Measurements from ENCODE around the gene TIMM17A.

Gene TIMM17A

GRCh38 chr1:201982623-201983379, 27.5 kb downstream of the TIMM17A start, which contains the start of gene RNPEP:
TSS of gene RNPEP (plus strand) at chr1:201982648. CDS start at chr1:201982667, 19 bp downstream.
- peak within 1 kb of the TSS; percentile 85 for H3K4me3 ChIP-seq (ENCODE audit: low read depth, low read length)

GRCh38 chr1:201983380-201983805, 28.1 kb downstream of the TIMM17A start:
- H3K4me3 ChIP-seq (ENCODE audit: low read depth, low read length): peak overlapping the region; percentile 85

GRCh38 chr1:201984446-201984845, 29.1 kb downstream of the TIMM17A start:
- no peak overlapping the region for H3K4me3 ChIP-seq (ENCODE audit: low read depth, low read length)

GRCh38 chr1:201985355-201985754, 30.1 kb downstream of the TIMM17A start:
- H3K4me3 ChIP-seq (ENCODE audit: low read depth, low read length): no peak overlapping the region

GRCh38 chr1:201988601-201989000, 33.3 kb downstream of the TIMM17A start:
- H3K4me3 ChIP-seq (ENCODE audit: low read depth, low read length): no peak overlapping the region

GRCh38 chr1:201989354-201990128, 34.2 kb downstream of the TIMM17A start:
- no peak overlapping the region for H3K4me3 ChIP-seq (ENCODE audit: low read depth, low read length)

GRCh38 chr1:201990427-201990826, 35.1 kb downstream of the TIMM17A start:
- no peak overlapping the region for H3K4me3 ChIP-seq (ENCODE audit: low read depth, low read length)

GRCh38 chr1:201999625-202000238, 44.4 kb downstream of the TIMM17A start:
- H3K4me3 ChIP-seq (ENCODE audit: low read depth, low read length): no peak overlapping the region

GRCh38 chr1:202002507-202002906, 47.2 kb downstream of the TIMM17A start:
- no peak overlapping the region for H3K4me3 ChIP-seq (ENCODE audit: low read depth, low read length)

GRCh38 chr1:202004711-202005110, 49.4 kb downstream of the TIMM17A start:
- H3K4me3 ChIP-seq (ENCODE audit: low read depth, low read length): no peak overlapping the region

GRCh38 chr1:202005958-202006357, 50.7 kb downstream of the TIMM17A start:
- H3K4me3 ChIP-seq (ENCODE audit: low read depth, low read length): no peak overlapping the region

- H3K4me3 ChIP-seq (ENCODE audit: low read depth, low read length): no peak overlapping the region
Measured at GRCh38 chr1:202007304-202007703, 52.0 kb downstream of the TIMM17A start.

- H3K4me3 ChIP-seq (ENCODE audit: low read depth, low read length): peak overlapping the region; percentile 30
Measured at GRCh38 chr1:202007805-202008489, 52.6 kb downstream of the TIMM17A start.

GRCh38 chr1:202009326-202010179, 54.2 kb downstream of the TIMM17A start:
- no peak overlapping the region for H3K4me3 ChIP-seq (ENCODE audit: low read depth, low read length)

- H3K4me3 ChIP-seq (ENCODE audit: low read depth, low read length): peak within 1 kb of the TSS; percentile 58
Measured at GRCh38 chr1:202010180-202011015, 55.1 kb downstream of the TIMM17A start, which contains the start of gene ELF3. TSS of gene ELF3 (plus strand) at chr1:202010587. CDS start at chr1:202011137, 550 bp downstream.

- no peak overlapping the region for H3K4me3 ChIP-seq (ENCODE audit: low read depth, low read length)
Measured at GRCh38 chr1:202011994-202012393, 56.7 kb downstream of the TIMM17A start.

- H3K4me3 ChIP-seq (ENCODE audit: low read depth, low read length): no peak overlapping the region
Measured at GRCh38 chr1:202012544-202013478, 57.5 kb downstream of the TIMM17A start.

- no peak overlapping the region for H3K4me3 ChIP-seq (ENCODE audit: low read depth, low read length)
Measured at GRCh38 chr1:202013603-202014002, 58.3 kb downstream of the TIMM17A start.
